ENCODE data around the gene RBM10.

The RBM10 gene

DNA sequence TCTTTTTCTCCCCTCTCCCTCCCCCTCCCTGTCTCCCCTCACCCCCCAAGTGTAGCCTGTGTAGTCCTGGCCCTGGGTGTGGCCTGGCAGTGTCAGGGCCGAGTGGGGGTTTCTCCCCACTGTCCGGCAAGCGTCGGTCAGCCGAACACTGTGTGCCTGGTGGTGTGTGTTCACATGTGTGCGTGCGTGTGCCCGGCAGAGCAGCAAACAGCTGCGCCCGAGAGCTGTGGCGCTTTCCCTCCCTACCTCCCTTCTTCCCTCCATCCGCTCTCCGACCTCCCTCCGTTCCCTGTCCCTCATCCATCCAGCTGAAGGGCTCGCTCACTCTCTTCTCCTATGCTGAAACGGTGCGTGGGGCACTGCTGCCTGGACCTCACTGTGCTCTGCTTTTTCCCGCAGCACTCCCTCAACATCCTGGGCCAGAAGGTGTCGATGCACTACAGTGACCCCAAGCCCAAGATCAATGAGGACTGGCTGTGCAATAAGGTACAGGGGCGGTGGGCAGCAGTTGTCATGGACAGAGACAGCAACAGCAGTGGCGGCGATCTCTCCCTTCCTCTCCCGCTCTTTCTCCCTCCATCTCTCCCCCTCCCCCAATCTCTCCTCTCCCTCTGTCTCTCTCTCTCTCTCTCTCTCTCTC lies 31.2 kb downstream of the RBM10 start:
- Histone ChIP-seq H3K9me2 (replicated peaks; ENCODE audit: control insufficient read depth, low read length) (no peaks in the 10 kb centered on the region), H3K79me2 (ENCODE audit: control insufficient read depth, low read length) (no peaks in the 10 kb centered on the region), H3K27ac (ENCODE audit: low read depth, low read length) (no peak overlapping the region), H4K20me1 (ENCODE audit: control insufficient read depth, insufficient read depth, low read depth, low read length) (no peaks in the 10 kb centered on the region), H3F3A (ENCODE audit: control insufficient read depth, insufficient read depth) (no peaks in the 10 kb centered on the region), H3K4me1 (ENCODE audit: control insufficient read depth, low read length) (no peaks in the 10 kb centered on the region), H3K4me2 (ENCODE audit: low read length) (no peak overlapping the region), H3K4me3 (ENCODE audit: low read length) (no peak overlapping the region), H3K36me3 (ENCODE audit: control insufficient read depth, low read length) (peaks cover 42% of the 10 kb centered on the region), H3K27me3 (ENCODE audit: control insufficient read depth, low read length) (no peaks in the 10 kb centered on the region), H3K9me3 (ENCODE audit: control insufficient read depth, insufficient read depth, low read length) (no peaks in the 10 kb centered on the region)
- TF ChIP-seq, protein P1, sequence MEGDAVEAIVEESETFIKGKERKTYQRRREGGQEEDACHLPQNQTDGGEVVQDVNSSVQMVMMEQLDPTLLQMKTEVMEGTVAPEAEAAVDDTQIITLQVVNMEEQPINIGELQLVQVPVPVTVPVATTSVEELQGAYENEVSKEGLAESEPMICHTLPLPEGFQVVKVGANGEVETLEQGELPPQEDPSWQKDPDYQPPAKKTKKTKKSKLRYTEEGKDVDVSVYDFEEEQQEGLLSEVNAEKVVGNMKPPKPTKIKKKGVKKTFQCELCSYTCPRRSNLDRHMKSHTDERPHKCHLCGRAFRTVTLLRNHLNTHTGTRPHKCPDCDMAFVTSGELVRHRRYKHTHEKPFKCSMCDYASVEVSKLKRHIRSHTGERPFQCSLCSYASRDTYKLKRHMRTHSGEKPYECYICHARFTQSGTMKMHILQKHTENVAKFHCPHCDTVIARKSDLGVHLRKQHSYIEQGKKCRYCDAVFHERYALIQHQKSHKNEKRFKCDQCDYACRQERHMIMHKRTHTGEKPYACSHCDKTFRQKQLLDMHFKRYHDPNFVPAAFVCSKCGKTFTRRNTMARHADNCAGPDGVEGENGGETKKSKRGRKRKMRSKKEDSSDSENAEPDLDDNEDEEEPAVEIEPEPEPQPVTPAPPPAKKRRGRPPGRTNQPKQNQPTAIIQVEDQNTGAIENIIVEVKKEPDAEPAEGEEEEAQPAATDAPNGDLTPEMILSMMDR (IDR thresholded peaks at IDR 0.05; ENCODE audit: low read depth, low read length, poor library complexity, severe bottlenecking) = no peak
- TF ChIP-seq EZH2phosphoT487 (IDR thresholded peaks at IDR 0.05; ENCODE audit: borderline replicate concordance, low read length) = no peak

DNA sequence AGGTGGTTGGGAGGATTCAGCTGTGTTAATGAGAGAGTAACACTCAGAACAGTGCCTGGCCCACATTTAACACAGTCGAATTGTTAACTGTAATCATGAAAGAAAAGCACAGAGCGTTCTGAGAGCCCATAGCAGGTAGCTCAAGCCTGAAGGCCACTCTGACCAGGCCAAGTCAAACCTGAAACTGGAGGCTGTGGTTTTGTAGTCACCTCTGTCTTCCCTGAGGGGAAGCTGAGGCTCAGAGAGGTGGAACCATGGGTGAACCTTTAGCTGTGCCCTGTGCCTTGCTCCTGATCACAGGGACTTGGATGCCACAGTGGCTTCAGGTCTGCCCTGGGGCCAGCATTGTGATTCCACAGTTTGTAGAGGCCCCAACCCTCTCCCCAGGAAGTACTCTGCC lies 32.1 kb downstream of the RBM10 start:
- Histone ChIP-seq H3F3A (ENCODE audit: control insufficient read depth, insufficient read depth) (no peaks in the 10 kb centered on the region), H3K36me3 (ENCODE audit: control insufficient read depth, low read length) (peaks cover 45% of the 10 kb centered on the region), H4K20me1 (ENCODE audit: control insufficient read depth, insufficient read depth, low read depth, low read length) (no peaks in the 10 kb centered on the region), H3K27me3 (ENCODE audit: control insufficient read depth, low read length) (no peaks in the 10 kb centered on the region), H3K27ac (ENCODE audit: low read depth, low read length) (no peak overlapping the region), H3K9me2 (replicated peaks; ENCODE audit: control insufficient read depth, low read length) (no peaks in the 10 kb centered on the region), H3K9me3 (ENCODE audit: control insufficient read depth, insufficient read depth, low read length) (no peaks in the 10 kb centered on the region), H3K4me2 (ENCODE audit: low read length) (no peak overlapping the region), H3K4me3 (ENCODE audit: low read length) (no peak overlapping the region), H3K79me2 (ENCODE audit: control insufficient read depth, low read length) (no peaks in the 10 kb centered on the region), H3K4me1 (ENCODE audit: control insufficient read depth, low read length) (no peaks in the 10 kb centered on the region)
- TF ChIP-seq, protein P1 (IDR thresholded peaks at IDR 0.05; ENCODE audit: low read depth, low read length, poor library complexity, severe bottlenecking) = no peak
- no peak for TF ChIP-seq EZH2phosphoT487 (IDR thresholded peaks at IDR 0.05; ENCODE audit: borderline replicate concordance, low read length)

DNA sequence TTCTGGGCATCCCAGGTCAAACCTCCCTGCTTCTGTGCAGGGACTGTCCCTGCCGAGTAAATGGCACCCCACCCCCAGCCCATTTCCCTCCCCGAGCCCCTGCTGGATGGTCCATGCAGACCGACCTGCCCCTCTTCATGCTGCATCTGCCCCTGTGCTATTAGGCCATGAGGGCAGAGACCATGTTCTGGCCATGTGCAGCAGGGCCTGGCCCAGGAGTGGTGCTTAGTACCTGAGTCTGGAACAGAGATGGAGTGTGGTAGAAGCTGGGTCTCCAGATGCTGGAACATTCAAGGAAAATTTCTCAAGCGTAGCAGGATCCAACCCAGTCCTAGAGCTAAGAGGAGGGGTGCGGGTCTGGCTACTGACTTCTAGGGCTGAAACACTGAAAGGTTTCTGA lies 33.3 kb downstream of the RBM10 start:
- Histone ChIP-seq H3K4me1 (ENCODE audit: control insufficient read depth, low read length) (no peaks in the 10 kb centered on the region), H3K4me3 (ENCODE audit: low read length) (no peak overlapping the region), H4K20me1 (ENCODE audit: control insufficient read depth, insufficient read depth, low read depth, low read length) (no peaks in the 10 kb centered on the region), H3K36me3 (ENCODE audit: control insufficient read depth, low read length) (peaks cover 44% of the 10 kb centered on the region), H3F3A (ENCODE audit: control insufficient read depth, insufficient read depth) (no peaks in the 10 kb centered on the region), H3K79me2 (ENCODE audit: control insufficient read depth, low read length) (no peaks in the 10 kb centered on the region), H3K9me2 (replicated peaks; ENCODE audit: control insufficient read depth, low read length) (no peaks in the 10 kb centered on the region), H3K9me3 (ENCODE audit: control insufficient read depth, insufficient read depth, low read length) (no peaks in the 10 kb centered on the region), H3K27ac (ENCODE audit: low read depth, low read length) (no peak overlapping the region), H3K4me2 (ENCODE audit: low read length) (no peak overlapping the region), H3K27me3 (ENCODE audit: control insufficient read depth, low read length) (no peaks in the 10 kb centered on the region)
- TF ChIP-seq EZH2phosphoT487 (IDR thresholded peaks at IDR 0.05; ENCODE audit: borderline replicate concordance, low read length) = no peak
- TF ChIP-seq, protein P1 (IDR thresholded peaks at IDR 0.05; ENCODE audit: low read depth, low read length, poor library complexity, severe bottlenecking) = no peak
